Muscle layer of duodenum (tissue), 2 donors: Measurements from ENCODE around the gene TAF4.

Experiments
- H3K27ac ChIP-seq: one replicate; pipeline ENCODE4 v1.7.0; 2013; ENCODE audit warnings: mild to moderate bottlenecking, low read length
- H3K27me3 ChIP-seq: one replicate; pipeline ENCODE4 v1.7.0; 2013; ENCODE audit warnings: low read depth, mild to moderate bottlenecking, control low read depth, low read length
- H3K36me3 ChIP-seq, 2 donors: one replicate each; pipeline ENCODE4 v1.7.0; 2013; ENCODE audit warnings: low read length in 2 of 2, control low read depth in 1 of 2, mild to moderate bottlenecking in 1 of 2; ENCODE audit not compliant: insufficient read depth in 2 of 2, control insufficient read depth in 1 of 2
- H3K4me1 ChIP-seq, 2 donors: one replicate each; pipeline ENCODE4 v1.7.0; 2013; ENCODE audit warnings: low read length in 2 of 2, mild to moderate bottlenecking in 2 of 2, control low read depth in 1 of 2, moderate library complexity in 1 of 2; ENCODE audit not compliant: insufficient read depth in 2 of 2, control insufficient read depth in 1 of 2
- H3K4me3 ChIP-seq, 2 donors: one replicate each; pipeline ENCODE4 v1.7.0; 2013; ENCODE audit warnings: low read length in 2 of 2, low read depth in 1 of 2, mild to moderate bottlenecking in 1 of 2
- H3K9me3 ChIP-seq, 2 donors: one replicate each; pipeline ENCODE4 v1.7.0; 2013; ENCODE audit warnings: low read length in 2 of 2, control low read depth in 1 of 2, mild to moderate bottlenecking in 1 of 2; ENCODE audit not compliant: control insufficient read depth in 1 of 2
- donor health status: healthy.

TAF4 gene

GRCh38 chr20:61960836-61961235 is 104.8 kb downstream of the TAF4 start:
- H3K4me1 ChIP-seq, result peaks cover 0 to under 1% of the 10 kb centered on the region in 2 donors
- no peaks in the 10 kb centered on the region for H3K9me3 ChIP-seq
- no peaks in the 10 kb centered on the region for H3K36me3 ChIP-seq
- H3K27ac ChIP-seq, result no peak overlapping the region
- no peak overlapping the region for H3K4me3 ChIP-seq
- peaks cover under 1% of the 10 kb centered on the region for H3K27me3 ChIP-seq

- H3K4me1 ChIP-seq, result no peaks in the 10 kb centered on the region
- H3K27ac ChIP-seq, result no peak overlapping the region
- H3K4me3 ChIP-seq, result no peak overlapping the region
- no peaks in the 10 kb centered on the region for H3K36me3 ChIP-seq
- H3K27me3 ChIP-seq, result no peaks in the 10 kb centered on the region
- no peaks in the 10 kb centered on the region for H3K9me3 ChIP-seq
These were observed 106.6 kb downstream of the TAF4 start for GRCh38 chr20:61958773-61959700.

GRCh38 chr20:61957961-61958715 is 107.5 kb downstream of the TAF4 start:
- no peaks in the 10 kb centered on the region for H3K27me3 ChIP-seq
- H3K36me3 ChIP-seq, result no peaks in the 10 kb centered on the region
- no peaks in the 10 kb centered on the region for H3K9me3 ChIP-seq
- H3K4me1 ChIP-seq, result no peaks in the 10 kb centered on the region
- H3K27ac ChIP-seq, result no peak overlapping the region
- no peak overlapping the region for H3K4me3 ChIP-seq

DNA sequence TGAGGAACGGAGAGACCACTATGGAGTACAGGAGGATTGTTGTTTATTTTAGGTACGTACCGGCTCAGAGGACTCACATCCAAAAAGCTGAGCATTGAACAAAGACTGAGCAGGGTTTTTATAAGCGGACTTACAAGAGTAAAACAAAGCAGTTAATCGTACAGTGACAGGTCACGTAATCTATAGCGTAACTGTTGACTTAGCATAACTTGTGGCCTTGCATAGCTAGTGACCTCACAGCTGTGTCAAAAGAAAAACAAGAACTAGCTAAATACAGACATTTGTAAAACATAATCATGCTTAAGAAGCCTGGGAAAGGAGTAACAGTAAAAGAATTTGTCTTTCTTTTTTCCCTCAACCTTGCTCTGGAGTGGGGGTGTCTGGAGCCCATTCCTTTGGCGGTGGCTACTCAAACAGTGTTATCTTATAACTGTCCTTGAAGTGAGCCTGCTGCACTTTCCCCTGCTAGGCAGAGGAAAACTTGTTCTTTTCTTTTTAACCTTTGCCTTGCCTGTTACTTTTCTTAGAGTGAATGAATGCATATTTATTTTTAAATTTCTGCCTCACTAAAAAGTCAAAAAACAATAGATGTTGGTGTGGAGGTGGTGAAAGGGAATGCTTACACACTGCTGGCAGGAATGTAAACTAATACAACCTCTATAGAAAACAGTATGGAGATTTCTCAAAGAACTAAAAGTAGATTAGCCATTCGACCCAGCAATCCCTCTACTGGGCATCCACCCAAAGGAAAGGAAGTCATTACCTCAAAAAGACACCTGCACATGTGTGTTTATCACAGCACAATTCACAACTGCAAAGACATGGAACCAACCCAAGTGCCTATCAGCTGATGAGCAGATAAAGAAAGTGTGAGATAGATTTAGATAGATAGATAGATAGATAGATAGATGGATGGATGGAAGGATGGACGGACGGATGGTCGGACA is 109.0 kb downstream of the TAF4 start:
- Histone ChIP-seq H3K27me3 (no peaks in the 10 kb centered on the region), H3K4me1 (no peaks in the 10 kb centered on the region), H3K27ac (no peak overlapping the region), H3K4me3 (no peak overlapping the region), H3K9me3 (no peaks in the 10 kb centered on the region), H3K36me3 (no peaks in the 10 kb centered on the region)

GRCh38 chr20:61955668-61956395 is 109.8 kb downstream of the TAF4 start:
- Histone ChIP-seq H3K9me3 (no peaks in the 10 kb centered on the region), H3K27me3 (no peaks in the 10 kb centered on the region), H3K4me1 (no peaks in the 10 kb centered on the region), H3K4me3 (no peak overlapping the region), H3K36me3 (no peaks in the 10 kb centered on the region), H3K27ac (no peak overlapping the region)

DNA sequence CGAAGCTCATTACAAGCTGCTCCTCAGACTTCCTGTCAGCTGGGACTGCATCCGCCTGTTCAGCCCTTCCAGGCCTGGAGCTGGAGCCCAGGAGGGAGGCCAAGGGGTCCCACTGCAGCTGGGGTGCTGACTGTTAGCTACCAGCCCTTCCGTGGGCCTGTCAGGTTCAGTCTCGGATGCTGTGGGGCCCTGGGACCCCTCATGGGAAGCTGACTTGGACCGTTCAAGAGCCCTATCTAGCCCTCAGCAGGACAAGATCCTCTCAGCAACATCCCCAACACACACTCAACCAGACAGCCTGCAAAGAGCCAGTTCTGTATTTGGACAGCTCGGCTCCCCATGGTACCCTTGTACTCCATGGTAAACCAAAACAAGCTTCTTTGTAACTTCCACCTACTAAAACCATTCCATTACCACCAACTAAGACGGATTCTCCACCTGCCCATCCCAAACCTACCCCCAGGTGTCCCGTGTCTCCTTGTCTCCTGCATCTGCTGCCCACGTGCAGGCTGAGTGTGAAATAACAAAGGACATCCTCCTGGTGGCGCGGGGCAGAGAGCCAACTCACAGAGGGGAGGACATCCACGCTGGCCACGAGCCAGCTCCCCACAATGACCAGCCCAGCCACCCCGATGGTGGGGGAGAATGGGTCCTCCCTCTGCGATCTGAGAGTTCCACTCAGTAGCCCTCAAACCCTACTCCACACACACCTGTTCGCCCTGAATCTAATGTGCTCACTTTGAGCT is 111.2 kb downstream of the TAF4 start:
- Histone ChIP-seq H3K27ac (no peak overlapping the region), H3K4me3 (no peak overlapping the region), H3K9me3 (no peaks in the 10 kb centered on the region), H3K27me3 (no peaks in the 10 kb centered on the region), H3K36me3 (no peaks in the 10 kb centered on the region), H3K4me1 (no peaks in the 10 kb centered on the region)

GRCh38 chr20:61953037-61954021 is 112.4 kb downstream of the TAF4 start:
- H3K4me1 ChIP-seq, result no peaks in the 10 kb centered on the region

GRCh38 chr20:61951695-61952533 is 113.8 kb downstream of the TAF4 start:
- no peaks in the 10 kb centered on the region for H3K4me1 ChIP-seq
- no peak overlapping the region for H3K4me3 ChIP-seq
- no peaks in the 10 kb centered on the region for H3K27me3 ChIP-seq
- no peak overlapping the region for H3K27ac ChIP-seq
- H3K36me3 ChIP-seq, result no peaks in the 10 kb centered on the region
- no peaks in the 10 kb centered on the region for H3K9me3 ChIP-seq

More at GRCh38 chr20:61953037-61954021, 112.4 kb downstream of the TAF4 start:
- no peaks in the 10 kb centered on the region for H3K36me3 ChIP-seq
- H3K4me3 ChIP-seq, result no peak overlapping the region
- no peaks in the 10 kb centered on the region for H3K27me3 ChIP-seq
- H3K27ac ChIP-seq, result no peak overlapping the region
- no peaks in the 10 kb centered on the region for H3K9me3 ChIP-seq

- H3K4me3 ChIP-seq, result no peak overlapping the region
These were observed 115.0 kb downstream of the TAF4 start for GRCh38 chr20:61950641-61951071.

More at GRCh38 chr20:61950641-61951071, 115.0 kb downstream of the TAF4 start:
- Histone ChIP-seq H3K9me3 (no peaks in the 10 kb centered on the region), H3K27ac (no peak overlapping the region), H3K27me3 (no peaks in the 10 kb centered on the region), H3K36me3 (no peaks in the 10 kb centered on the region), H3K4me1 (no peaks in the 10 kb centered on the region)
